Amygdala (tissue), 56 donors: ENCODE results near the gene ETFBKMT.
"Not testable (repeated sequence)": the region's sequence is repeated elsewhere in the genome, so short reads cannot be mapped to it uniquely, and the experiment has no call there.

Source experiments
- DNase-seq, 56 donors: peaks; one replicate each; lab custom pipeline; 2025; lab: John Stamatoyannopoulos, UW

ETFBKMT gene

DNA sequence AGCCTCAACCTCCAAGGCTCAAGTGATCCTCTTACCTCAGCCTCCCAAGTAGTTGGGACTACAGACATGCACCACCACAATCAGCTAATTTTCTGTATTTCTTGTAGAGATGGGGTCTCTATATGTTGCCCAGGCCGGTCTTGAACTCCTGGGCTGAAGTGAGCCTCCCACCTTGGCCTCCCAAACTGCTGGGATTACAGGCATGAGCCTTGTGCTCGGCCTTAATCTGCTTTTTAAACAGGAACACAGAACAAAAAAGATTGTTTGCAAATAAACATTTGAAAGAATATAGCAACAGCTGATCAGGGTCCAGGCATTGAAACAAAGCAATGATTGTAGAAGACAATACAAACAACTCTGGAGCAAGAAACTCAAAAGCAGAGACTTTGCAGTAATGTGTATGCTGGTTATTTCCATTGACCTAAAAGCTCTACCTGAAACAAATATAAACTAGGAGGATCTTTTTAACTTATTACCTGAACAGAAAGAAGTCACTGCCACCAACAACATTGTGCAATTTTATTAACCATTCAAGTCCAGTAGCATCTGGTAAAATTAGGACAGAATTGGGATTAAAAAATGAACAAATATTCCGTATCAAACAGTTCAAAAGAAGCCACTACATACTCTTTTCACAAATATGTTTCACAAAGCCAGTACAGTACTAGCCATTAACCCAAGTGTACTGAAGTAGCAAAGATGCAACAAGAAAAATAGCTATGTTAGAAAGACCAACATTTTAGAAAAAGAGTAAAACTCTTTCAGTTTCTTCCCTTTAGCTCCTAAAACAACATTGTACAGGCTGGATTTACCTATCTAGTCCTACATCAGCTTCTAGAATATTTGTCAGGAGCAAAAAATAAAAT lies 55.2 kb downstream of the ETFBKMT start:
- DNase-seq = no peak

DNA sequence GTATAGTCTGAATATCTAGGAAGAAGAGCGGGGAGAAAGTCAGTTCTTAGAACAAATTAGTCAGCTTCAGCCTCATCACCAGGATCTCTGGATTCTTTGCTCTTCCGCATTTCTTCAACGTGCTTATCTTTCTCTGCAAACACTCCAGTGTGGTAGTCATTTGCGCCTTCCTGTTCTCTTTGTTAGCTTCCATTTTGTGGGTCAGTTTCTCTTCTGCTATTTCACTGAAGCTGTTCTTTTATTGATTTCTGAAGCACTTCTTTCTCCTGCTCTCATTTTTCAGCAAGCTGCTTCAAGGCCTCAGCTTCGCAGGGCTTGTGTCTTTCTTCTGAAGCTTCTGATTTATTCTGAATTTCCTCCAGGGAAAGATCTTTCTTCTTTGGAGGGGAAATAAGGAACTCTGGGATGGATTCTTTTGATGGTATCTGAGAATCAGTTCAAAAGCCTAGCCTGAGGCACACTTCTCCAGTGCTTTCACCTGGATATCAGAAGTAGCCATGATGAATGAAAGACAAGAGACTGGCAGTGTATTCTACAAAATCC lies 55.9 kb downstream of the ETFBKMT start:
- no peak for DNase-seq

DNA sequence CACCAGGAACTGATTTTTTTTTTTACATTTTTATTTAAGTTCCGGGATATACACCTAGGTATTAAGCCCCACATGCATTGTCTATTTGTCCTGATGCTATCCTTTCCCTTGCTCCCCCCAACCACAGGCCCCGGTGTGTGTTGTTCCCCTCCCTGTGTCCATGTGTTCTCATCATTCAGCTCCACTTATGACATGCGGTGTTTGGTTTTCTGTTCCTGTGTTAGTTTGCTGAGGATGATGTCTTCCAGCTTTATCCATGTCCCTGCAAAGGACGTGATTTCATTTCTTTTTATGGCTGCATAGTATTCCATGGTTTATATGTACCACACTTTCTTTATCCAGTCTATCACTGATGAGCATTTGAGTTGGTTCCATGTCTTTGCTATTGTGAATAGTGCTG lies 57.5 kb downstream of the ETFBKMT start:
- not testable (repeated sequence) for DNase-seq

DNA sequence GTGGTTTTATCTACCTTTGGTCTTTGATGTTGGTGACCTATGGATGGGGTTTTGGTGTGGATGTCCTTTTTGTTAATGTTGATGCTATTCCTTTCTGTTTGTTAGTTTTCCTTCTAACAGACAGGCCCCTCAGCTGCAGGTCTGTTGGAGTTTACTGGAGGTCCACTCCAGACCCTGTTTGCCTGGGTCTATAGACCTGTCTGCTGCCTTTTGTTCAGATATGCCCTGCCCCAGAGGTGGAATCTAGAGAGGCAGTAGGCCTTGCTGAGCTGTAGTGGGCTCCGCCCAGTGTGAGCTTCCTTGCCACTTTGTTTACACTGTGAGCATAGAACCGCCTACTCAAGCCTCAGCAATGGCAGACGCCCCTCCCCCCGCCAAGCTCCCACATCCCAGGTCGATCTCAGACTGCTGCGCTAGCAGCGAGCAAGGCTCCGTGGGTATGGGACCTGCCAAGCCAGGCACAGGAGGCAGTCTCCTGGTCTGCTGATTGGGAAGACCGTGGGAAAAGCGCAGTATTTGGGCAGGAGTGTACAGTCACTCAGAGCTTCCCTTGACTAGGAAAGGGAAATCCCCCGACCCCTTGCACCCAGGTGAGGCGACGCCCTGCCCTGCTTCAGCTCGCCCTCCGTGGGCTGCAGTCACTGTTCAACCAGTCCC lies 59.2 kb downstream of the ETFBKMT start:
- DNase-seq = not testable (repeated sequence)

DNA sequence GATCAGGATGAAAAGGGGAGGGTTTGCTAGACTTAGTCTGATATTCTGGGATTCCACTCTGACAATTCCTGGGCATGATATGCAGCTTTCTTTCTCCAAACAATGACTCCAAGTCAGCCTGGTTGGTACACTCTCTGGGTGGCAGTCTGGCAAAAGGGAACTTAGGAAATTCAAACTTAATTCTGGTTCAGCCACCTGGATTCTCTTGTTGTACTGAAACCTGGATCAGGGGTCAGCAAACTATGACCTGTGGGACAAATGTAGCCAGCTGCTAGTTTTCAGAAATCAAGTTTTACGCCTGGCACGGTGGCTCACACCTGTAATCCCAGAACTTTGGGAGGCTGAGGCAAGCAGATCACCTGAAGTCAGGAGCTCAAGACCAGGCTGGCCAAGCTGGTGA lies 63.1 kb downstream of the ETFBKMT start:
- no peak for DNase-seq
